HEK293T (cell line): ENCODE measurements around the gene PTGER2.

Experiments used
- CTCF ChIA-PET: fragments of 350-600 bp; formaldehyde crosslinking; extraction: SDS; loops from one replicate; lab custom pipeline; 2021; ENCODE audit warnings: antibody characterized with exemption, inconsistent platforms; lab: Yijun Ruan, JAX
- POLR2A ChIA-PET: fragments of 350-600 bp; formaldehyde crosslinking; extraction: SDS; loops from one replicate; lab custom pipeline; 2020; ENCODE audit warnings: antibody characterized with exemption, inconsistent platforms; lab: Yijun Ruan, JAX
- DNase-seq: peaks from one replicate; pipeline ENCODE4 v3.0.0; 2012; ENCODE audit warnings: mixed read lengths; ENCODE audit errors: extremely low spot score
- ARNT ChIP-seq: fragments of 450-650 bp; IDR thresholded peaks from 2 replicates; pipeline ENCODE4 v1.6.1; 2017; ENCODE audit warnings: mild to moderate bottlenecking
- BHLHE40 ChIP-seq: fragments of 450-650 bp; IDR thresholded peaks from 2 replicates; pipeline ENCODE4 v1.6.1; 2016; ENCODE audit warnings: mild to moderate bottlenecking, moderate library complexity, borderline replicate concordance
- CTBP1 ChIP-seq: fragments of 450-650 bp; IDR thresholded peaks from 2 replicates; pipeline ENCODE4 v1.6.1; 2016; ENCODE audit warnings: borderline replicate concordance
- ELF4 ChIP-seq: fragments of 450-650 bp; IDR thresholded peaks from 2 replicates; pipeline ENCODE4 v1.6.1; 2017; ENCODE audit warnings: antibody characterized with exemption
- FOXA1 ChIP-seq: fragments of 450-650 bp; IDR thresholded peaks from 2 replicates; pipeline ENCODE4 v1.6.1; 2016; ENCODE audit warnings: mild to moderate bottlenecking
- FOXK2 ChIP-seq: fragments of 450-650 bp; IDR thresholded peaks from 2 replicates; pipeline ENCODE4 v1.6.1; 2016; ENCODE audit warnings: mild to moderate bottlenecking
- FOXM1 ChIP-seq: fragments of 450-650 bp; IDR thresholded peaks from 2 replicates; pipeline ENCODE4 v1.6.1; 2017; ENCODE audit warnings: mild to moderate bottlenecking, borderline replicate concordance
- HDGF ChIP-seq: fragments of 450-650 bp; IDR thresholded peaks from 2 replicates; pipeline ENCODE4 v1.6.1; 2017; ENCODE audit warnings: antibody characterized with exemption, borderline replicate concordance
- L3MBTL2 ChIP-seq: fragments of 450-650 bp; conservative IDR thresholded peaks from 2 replicates; pipeline ENCODE4 v1.6.1; 2016; ENCODE audit warnings: mild to moderate bottlenecking
- LEF1 ChIP-seq: fragments of 450-650 bp; IDR thresholded peaks from 2 replicates; pipeline ENCODE4 v1.6.1; 2017; ENCODE audit warnings: mild to moderate bottlenecking, borderline replicate concordance
- NFRKB ChIP-seq: fragments of 450-650 bp; IDR thresholded peaks from 2 replicates; pipeline ENCODE4 v1.6.1; 2016; ENCODE audit warnings: mild to moderate bottlenecking, moderate library complexity
- PKNOX1 ChIP-seq: fragments of 450-650 bp; IDR thresholded peaks from 2 replicates; pipeline ENCODE4 v1.6.1; 2016
- SP1 ChIP-seq: fragments of 450-650 bp; IDR thresholded peaks from 2 replicates; pipeline ENCODE4 v1.6.1; 2017
- SUZ12 ChIP-seq: fragments of 450-650 bp; IDR thresholded peaks from 2 replicates; pipeline ENCODE4 v1.6.1; 2016; ENCODE audit warnings: mild to moderate bottlenecking
- TARDBP ChIP-seq: fragments of 450-650 bp; IDR thresholded peaks from 2 replicates; pipeline ENCODE4 v1.6.1; 2016
- ZNF384 ChIP-seq: fragments of 450-650 bp; IDR thresholded peaks from 2 replicates; pipeline ENCODE4 v1.6.1; 2016

The PTGER2 gene

DNA sequence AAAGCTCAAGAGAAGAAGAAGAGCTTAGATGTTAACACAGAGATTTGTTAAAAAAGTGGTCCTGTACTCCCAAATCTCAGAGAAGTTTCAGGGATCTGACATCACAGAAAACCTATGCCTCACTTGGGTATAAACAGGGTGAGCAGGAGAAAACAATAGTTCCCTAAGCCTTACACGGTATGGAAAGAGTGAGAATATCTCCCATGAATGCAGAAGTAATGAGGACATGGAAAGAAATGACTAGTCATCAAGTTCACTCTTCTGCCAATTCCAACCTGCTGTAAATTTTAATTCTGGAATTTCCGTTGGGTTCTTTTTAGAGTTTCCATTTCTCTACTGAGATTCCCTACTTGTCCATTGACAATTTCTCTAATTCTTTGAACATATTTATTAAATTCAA, 6.2 kb upstream of the PTGER2 start:
- ChIA-PET POLR2A (no interaction called here), CTCF (no interaction called here)
- TF ChIP-seq ZNF384 (no peak), ARNT (no peak), PKNOX1 (no peak), FOXM1 (no peak), FOXA1 (no peak), SP1 (no peak), CTBP1 (no peak), LEF1 (no peak), TARDBP (no peak), FOXK2 (no peak), NFRKB (no peak), BHLHE40 (no peak), HDGF (no peak), ELF4 (no peak), L3MBTL2 (no peak), SUZ12 (no peak)
- DNase-seq = no peak

DNA sequence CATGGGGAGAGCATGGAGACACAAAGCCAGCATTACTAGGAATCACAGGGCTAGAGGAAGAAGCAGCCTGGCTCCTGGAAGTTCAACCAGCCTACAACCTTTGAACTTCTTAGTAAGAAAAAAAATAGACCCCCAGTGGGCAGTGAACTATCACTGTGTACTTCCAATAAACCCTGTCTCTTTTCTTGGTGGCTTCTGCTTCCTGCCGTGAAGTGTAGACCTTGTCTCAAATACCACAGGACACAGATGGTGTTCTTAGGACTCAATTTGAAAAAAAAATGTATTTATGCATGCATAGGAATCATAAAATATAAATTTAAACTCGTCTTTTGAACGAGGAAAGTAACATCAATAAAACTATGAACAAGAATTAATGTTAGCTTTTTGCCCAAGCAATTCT, 3.6 kb upstream of the PTGER2 start:
- CTCF ChIA-PET = interaction anchor here (0.6 to 1.3 kb wide), 3 partner anchors 11 to 89 kb away, joined by 3 to 4 read pairs (median 3); no protein-coding TSS in a partner anchor
- POLR2A ChIA-PET = no interaction called here
- no peak for DNase-seq

DNA sequence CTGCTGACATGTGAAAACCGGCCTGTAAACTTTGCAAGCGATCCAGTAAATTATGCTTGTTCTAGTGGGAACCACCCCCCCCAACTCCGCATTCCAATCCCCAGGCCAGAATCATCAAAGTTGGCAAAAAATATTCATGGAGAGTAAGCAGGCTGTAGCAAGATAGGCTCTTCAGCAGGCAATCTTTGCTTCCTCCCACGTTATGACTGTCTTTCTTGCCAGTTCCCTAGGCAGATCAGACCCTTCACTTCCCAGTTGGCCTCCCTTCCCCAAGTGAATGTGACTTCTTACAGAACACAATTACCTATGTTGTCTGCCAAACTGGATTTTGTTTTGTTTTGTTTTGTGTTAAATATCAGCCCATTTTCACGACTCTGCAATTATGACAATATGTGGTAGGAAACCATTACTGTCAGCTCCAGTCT, 1.2 kb upstream of the PTGER2 start:
- CTCF ChIA-PET = no interaction called here

More for the DNA sequence above, 3.6 kb upstream of the PTGER2 start:
- no peak for TF ChIP-seq FOXK2
- no peak for TF ChIP-seq FOXA1
- no peak for TF ChIP-seq SUZ12
- no peak for TF ChIP-seq L3MBTL2
- TF ChIP-seq FOXM1 = no peak
- no peak for TF ChIP-seq SP1
- no peak for TF ChIP-seq HDGF
- TF ChIP-seq ZNF384 = no peak
- no peak for TF ChIP-seq BHLHE40
- no peak for TF ChIP-seq LEF1
- TF ChIP-seq ARNT = no peak
- no peak for TF ChIP-seq NFRKB
- no peak for TF ChIP-seq PKNOX1
- no peak for TF ChIP-seq CTBP1
- TF ChIP-seq TARDBP = no peak
- no peak for TF ChIP-seq ELF4

GRCh38 chr14:52313462-52313861, 650 bp upstream of the PTGER2 start:
- DNase-seq = no peak
- ChIA-PET POLR2A (no interaction called here), CTCF (no interaction called here)
- TF ChIP-seq FOXA1 = no peak
- no peak for TF ChIP-seq BHLHE40
- TF ChIP-seq SP1 = no peak
- no peak for TF ChIP-seq ARNT

More for the DNA sequence above, 1.2 kb upstream of the PTGER2 start:
- DNase-seq = no peak
- no peak for TF ChIP-seq NFRKB
- TF ChIP-seq PKNOX1 = no peak
- no peak for TF ChIP-seq ZNF384
- no peak for TF ChIP-seq CTBP1
- no peak for TF ChIP-seq L3MBTL2
- TF ChIP-seq FOXM1 = no peak
- no peak for TF ChIP-seq SP1
- no peak for TF ChIP-seq FOXA1
- no peak for TF ChIP-seq TARDBP
- no peak for TF ChIP-seq BHLHE40
- POLR2A ChIA-PET = no interaction called here

GRCh38 chr14:52314595-52315354, 663 bp downstream of the PTGER2 start:
- ChIA-PET POLR2A (interaction anchor here (0.6 kb wide), 1 partner anchor 84 kb away, joined by 3 read pairs; no protein-coding TSS in a partner anchor), CTCF (no interaction called here)
- TF ChIP-seq LEF1 (no peak), ELF4 (no peak), FOXA1 (no peak), NFRKB (no peak), FOXK2 (no peak), FOXM1 (no peak), ARNT (no peak), ZNF384 (no peak), SP1 (no peak), BHLHE40 (no peak), HDGF (no peak), PKNOX1 (no peak), CTBP1 (no peak), TARDBP (no peak), L3MBTL2 (no peak)
- no peak for DNase-seq

DNA sequence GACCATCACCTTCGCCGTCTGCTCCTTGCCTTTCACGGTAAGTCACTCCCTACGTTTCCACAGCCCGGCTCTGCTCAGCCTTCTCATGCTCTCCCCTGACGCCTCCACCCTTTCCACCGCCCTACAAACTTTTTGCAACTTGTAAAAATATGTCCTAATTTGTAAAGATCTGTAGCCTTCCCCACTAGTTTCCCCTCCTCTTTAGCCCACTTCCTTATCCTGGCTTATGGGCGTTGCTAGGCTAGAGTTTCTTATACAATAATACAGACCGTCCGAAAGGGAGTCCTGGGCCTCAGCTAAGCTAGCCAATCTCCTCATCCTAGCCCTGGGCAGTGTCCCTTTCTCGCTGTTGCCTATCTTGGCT, 1.2 kb downstream of the PTGER2 start:
- POLR2A ChIA-PET = no interaction called here
- no peak for DNase-seq
- CTCF ChIA-PET = no interaction called here
- TF ChIP-seq ELF4 (no peak), ZNF384 (no peak), CTBP1 (no peak), L3MBTL2 (no peak), TARDBP (no peak)
